Measurements from ENCODE around the gene CCL16. TPM values are rescaled to one million over a fixed set of nuclear protein-coding genes. Genes with fewer than 3 reads are reported as not detected.

Gene CCL16, protein sequence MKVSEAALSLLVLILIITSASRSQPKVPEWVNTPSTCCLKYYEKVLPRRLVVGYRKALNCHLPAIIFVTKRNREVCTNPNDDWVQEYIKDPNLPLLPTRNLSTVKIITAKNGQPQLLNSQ
- not detected for total RNA-seq

DNA sequence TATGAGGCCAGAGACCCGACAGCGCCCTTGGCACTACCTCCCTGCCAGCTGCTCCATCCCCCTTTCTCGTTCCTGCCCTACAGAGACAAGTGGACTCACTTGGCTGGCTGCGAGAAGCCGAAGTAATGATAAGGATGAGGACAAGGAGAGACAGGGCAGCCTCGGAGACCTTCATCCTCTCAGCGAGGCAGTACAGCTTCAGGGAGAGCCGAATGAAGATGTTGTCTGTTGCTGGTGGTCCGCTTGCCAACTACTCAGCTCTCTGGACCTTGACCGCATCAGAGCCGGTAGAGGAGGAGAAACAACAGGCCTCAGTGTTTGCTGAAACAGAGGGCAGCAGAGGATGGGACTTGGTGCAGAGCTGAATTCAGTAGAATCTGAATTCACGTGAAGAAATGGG is at the start of gene CCL16:
TSS of gene CCL16 (minus strand) at position 252 of the 400 bp plus-strand sequence. CDS start at position 175, 77 bp downstream.

DNA sequence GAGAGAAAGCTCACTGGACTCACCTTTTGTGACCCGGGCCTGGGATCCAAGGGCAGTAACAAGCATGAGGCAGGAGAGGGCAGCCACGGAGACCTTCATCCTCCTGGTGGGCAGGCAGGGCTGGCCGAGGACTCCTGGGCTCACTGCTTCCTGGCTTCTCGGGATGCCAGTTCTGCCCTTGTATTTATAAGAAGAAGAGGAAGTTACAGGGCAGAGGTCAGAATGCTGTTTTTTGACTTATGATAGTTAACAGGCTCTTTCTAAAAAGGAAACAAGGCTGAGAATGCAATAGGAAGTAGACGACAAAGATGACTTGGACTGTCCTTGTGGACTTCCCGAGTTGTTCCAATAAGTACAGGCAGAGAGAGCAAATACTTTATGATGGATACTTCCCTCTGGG is 36.5 kb upstream of the CCL16 start, which contains the start of gene CCL23:
TSS of gene CCL23 (minus strand) at position 174 of the 400 bp plus-strand sequence. CDS start at position 99, 75 bp downstream.

DNA sequence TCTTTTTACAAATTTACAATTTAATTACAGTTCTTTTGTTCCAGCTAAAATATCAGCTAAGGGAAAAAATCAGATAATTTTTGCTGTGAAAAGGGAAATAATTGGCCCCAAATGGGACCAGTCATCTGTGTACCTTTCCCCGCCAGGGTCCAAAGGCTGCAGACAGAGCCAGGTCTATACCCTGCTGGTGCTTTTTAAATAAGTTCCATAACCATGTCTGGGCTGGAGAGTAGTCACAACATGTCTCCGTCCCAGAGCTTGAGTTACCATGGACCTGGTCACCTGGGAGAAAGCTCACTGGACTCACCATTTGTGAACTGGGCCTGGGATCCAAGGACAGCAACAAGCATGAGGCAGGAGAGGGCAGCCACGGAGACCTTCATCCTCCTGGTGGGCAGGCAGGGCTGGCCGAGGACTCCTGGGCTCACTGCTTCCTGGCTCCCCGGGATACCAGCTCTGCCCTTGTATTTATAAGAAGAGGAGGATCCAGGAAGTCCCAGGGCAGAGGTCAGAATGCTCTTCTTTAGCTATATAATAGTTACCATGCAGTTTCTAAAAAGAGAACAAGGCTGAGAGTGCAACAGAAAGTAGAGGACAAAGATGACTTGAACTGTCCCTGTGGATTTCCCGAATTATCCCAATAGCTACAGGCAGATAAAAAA is 19.9 kb upstream of the CCL16 start, which contains the start of gene CCL15:
TSS of gene CCL15 (minus strand) at position 444 of the 662 bp plus-strand sequence. CDS start at position 383, 61 bp downstream.

DNA sequence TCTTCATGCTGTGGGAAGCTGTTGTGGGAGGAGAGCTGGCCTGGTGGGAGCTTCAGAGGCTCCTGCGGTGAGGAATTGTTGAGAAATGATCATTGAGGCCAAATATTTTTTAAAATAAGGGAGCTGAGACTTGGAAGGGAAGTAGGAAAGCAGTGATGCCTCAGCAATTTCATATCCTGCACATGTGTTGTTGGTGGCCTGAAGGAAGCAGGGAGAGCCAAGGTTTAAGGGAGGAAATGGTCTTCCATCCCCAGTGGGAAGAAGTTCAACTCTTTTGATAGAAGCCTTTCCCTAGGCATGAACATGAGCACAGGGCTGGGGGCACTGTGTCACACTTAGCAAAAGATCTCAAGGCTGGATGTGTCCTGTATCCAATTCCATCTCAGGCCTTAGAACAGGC is 5.3 kb upstream of the CCL16 start, which contains the start of gene CCL14:
TSS of gene CCL14 (minus strand) at position 87 of the 400 bp plus-strand sequence. CDS start at position 7, 80 bp downstream.

DNA sequence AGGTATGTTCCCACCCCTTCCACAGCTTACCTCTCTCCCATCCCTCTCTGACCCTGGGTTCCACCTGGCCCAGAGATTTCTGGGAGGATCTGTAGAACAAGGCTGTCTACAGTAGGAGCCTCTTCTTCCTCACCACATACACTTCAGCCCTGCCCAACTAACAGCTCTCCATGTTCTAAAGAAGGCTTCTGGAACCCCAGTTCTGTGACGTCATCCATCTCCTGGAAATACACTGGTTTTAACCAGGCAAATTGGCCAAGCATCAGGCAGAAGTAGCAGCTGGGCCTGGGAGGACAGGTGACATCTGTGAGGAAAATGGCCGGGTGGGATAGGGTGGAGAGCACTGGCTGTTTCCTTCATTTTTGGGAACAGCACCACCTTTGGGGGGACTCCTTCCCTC is 37.8 kb downstream of the CCL16 start, which contains the start of gene LYZL6:
TSS of gene LYZL6 (minus strand) at position 177 of the 400 bp plus-strand sequence. CDS start 4,357 bp downstream, outside the sequence.

DNA sequence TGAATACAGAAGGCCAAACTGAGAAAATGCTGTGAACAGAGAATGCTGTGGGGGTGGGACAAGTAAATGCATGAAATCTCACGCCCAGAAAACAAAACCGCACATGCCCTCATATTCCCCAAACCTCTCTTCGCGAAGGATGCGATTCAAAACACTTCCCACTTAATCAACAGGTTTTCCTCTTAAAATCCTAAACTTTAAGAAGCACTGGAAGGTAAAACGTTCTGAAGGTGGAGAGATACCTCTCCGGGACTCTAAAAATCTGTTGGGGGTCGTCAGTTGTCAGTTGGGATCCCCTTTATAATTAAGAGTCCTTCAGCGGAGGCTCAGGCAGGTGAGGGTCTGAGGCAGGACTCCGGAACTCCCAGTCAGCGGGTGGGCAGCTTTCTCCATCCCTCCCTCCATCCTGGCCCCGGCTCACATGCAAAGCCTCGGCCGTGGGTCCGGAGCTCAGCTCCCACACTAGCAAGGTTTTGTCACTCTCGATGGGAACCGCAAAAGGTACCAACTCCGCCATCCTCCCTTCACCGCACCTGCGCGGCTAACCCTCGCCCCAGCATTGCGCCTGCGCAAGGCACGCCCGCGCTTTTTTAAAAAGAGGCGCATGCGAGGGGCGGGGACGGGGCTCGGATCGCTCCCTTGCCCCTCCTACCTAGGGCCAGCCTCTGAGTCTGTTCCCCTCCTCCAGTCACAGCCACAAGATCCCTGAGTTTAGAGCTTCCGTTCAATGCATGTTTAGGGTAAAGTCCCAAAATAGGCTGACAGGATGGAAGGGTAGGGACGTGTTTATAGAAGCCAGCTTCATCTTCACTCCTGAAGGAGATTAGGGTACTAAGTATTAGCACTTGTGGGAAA is 50.9 kb downstream of the CCL16 start, which contains the start of gene RDM1:
TSS of gene RDM1 (minus strand) at position 563 of the 855 bp plus-strand sequence. CDS start at position 517, 46 bp downstream.

Other genes starting within 250 kb of the CCL16 start
- 8.5 TPM for gene RASL10B, start 249.9 kb downstream of the CCL16 start, total RNA-seq
- 0.06 TPM for gene GAS2L2, start 228.3 kb downstream of the CCL16 start, total RNA-seq
- gene C17orf50, start 220.6 kb downstream of the CCL16 start, total RNA-seq, result not detected
- gene MMP28, start 185.9 kb downstream of the CCL16 start, total RNA-seq, result 4.0 TPM
- 92.2 TPM for gene TAF15, start 172.0 kb downstream of the CCL16 start, total RNA-seq
- not detected for gene HEATR9, start 112.6 kb downstream of the CCL16 start, total RNA-seq
- 2.2 TPM for gene CCL5, start 101.1 kb downstream of the CCL16 start, total RNA-seq
- 0.93 TPM for gene RDM1, start 50.7 kb downstream of the CCL16 start, total RNA-seq
- not detected for gene LYZL6, start 37.8 kb downstream of the CCL16 start, total RNA-seq
- gene CCL14, start 5.2 kb upstream of the CCL16 start, total RNA-seq, result 6.8 TPM
- 1.2 TPM for gene CCL15, start 20.1 kb upstream of the CCL16 start, total RNA-seq
- gene CCL23, start 36.5 kb upstream of the CCL16 start, total RNA-seq, result 0.35 TPM
- gene CCL18, start 82.8 kb upstream of the CCL16 start, total RNA-seq, result not detected
- gene CCL3, start 108.6 kb upstream of the CCL16 start, total RNA-seq, result 5.2 TPM
- 6.0 TPM for gene CCL4, start 122.3 kb upstream of the CCL16 start, total RNA-seq
- 4.0 TPM for gene TBC1D3B, start 195.1 kb upstream of the CCL16 start, total RNA-seq
- gene CCL3L1, start 215.3 kb upstream of the CCL16 start, total RNA-seq, result 1.9 TPM
- gene CCL4L2, start 229.6 kb upstream of the CCL16 start, total RNA-seq, result 9.3 TPM

All from metanephros (tissue), 1 donor.